HepG2 (cell line): ENCODE measurements around the gene AHCY. TPM values are rescaled to one million over a fixed set of nuclear protein-coding genes. Genes with fewer than 3 reads are reported as not detected.

ENCODE experiments used
- ARID4A ChIP-seq: sonication (generic); formaldehyde crosslinking; IDR thresholded peaks from 2 replicates; pipeline ENCODE4 v1.5.0; 2020; ENCODE audit warnings: mild to moderate bottlenecking, missing genetic modification reagents, borderline replicate concordance
- ATF6 ChIP-seq: sonication (generic); formaldehyde crosslinking; conservative IDR thresholded peaks from 2 replicates; pipeline ENCODE4 v1.4.0; 2020; ENCODE audit warnings: missing genetic modification reagents
- E2F1 ChIP-seq: sonication (generic); formaldehyde crosslinking; IDR thresholded peaks from 2 replicates; pipeline ENCODE4 v1.5.0; 2020; ENCODE audit warnings: missing genetic modification reagents
- FIP1L1 ChIP-seq: fragments of 200-400 bp; formaldehyde crosslinking; IDR thresholded peaks from 2 replicates; pipeline ENCODE4 v1.6.1; 2018; ENCODE audit warnings: low read depth, mild to moderate bottlenecking, low read length, moderate library complexity, borderline replicate concordance; ENCODE audit not compliant: insufficient read depth
- FOXP1 ChIP-seq, 2 experiments: fragments of 450-650 bp in 1 of 2; IDR thresholded peaks; 2 replicates each; pipeline ENCODE4 v1.6.1; 2017 to 2018; ENCODE audit warnings: antibody characterized with exemption in 1 of 2
- NR3C1 ChIP-seq: sonication (generic); formaldehyde crosslinking; IDR thresholded peaks from 2 replicates; pipeline ENCODE4 v1.4.0; 2020; ENCODE audit warnings: missing genetic modification reagents
- POGK ChIP-seq: sonication (generic); formaldehyde crosslinking; conservative IDR thresholded peaks from 2 replicates; pipeline ENCODE4 v1.8.0; 2022; ENCODE audit warnings: mild to moderate bottlenecking, moderate library complexity, missing genetic modification reagents
- SAP130 ChIP-seq: IDR thresholded peaks from 2 replicates; pipeline ENCODE4 v1.6.1; 2016; ENCODE audit warnings: low read depth
- SNAI1 ChIP-seq: sonication (generic); formaldehyde crosslinking; IDR thresholded peaks from 2 replicates; pipeline ENCODE4 v1.5.0; 2020; ENCODE audit warnings: mild to moderate bottlenecking, missing genetic modification reagents, borderline replicate concordance
- SP1 ChIP-seq, 2 experiments: fragments of 450-650 bp in 1 of 2; sonication (generic) in 1 of 2; formaldehyde crosslinking in 1 of 2; IDR thresholded peaks; 2 replicates each; pipeline versions ENCODE4 v1.4.0 to v1.6.1; 2016 to 2020; ENCODE audit warnings: missing genetic modification reagents in 1 of 2
- WIZ ChIP-seq: sonication (generic); formaldehyde crosslinking; IDR thresholded peaks from 2 replicates; pipeline ENCODE4 v1.5.1; 2020; ENCODE audit warnings: mild to moderate bottlenecking, missing genetic modification reagents
- ZBTB44 ChIP-seq: sonication (generic); formaldehyde crosslinking; IDR thresholded peaks from 2 replicates; pipeline ENCODE4 v1.4.0; 2020; ENCODE audit warnings: missing genetic modification reagents
- ZNF468 ChIP-seq: sonication (generic); formaldehyde crosslinking; IDR thresholded peaks from 2 replicates; pipeline ENCODE4 v1.8.0; 2022; ENCODE audit warnings: mild to moderate bottlenecking, moderate library complexity, missing genetic modification reagents
- ZNF550 ChIP-seq: sonication (generic); formaldehyde crosslinking; IDR thresholded peaks from 2 replicates; pipeline ENCODE4 v1.4.0; 2020; ENCODE audit warnings: mild to moderate bottlenecking, missing genetic modification reagents, borderline replicate concordance
- ZNF577 ChIP-seq: sonication (generic); formaldehyde crosslinking; IDR thresholded peaks from 2 replicates; pipeline ENCODE4 v1.4.0; 2020; ENCODE audit warnings: mild to moderate bottlenecking, low read depth, missing genetic modification reagents, borderline replicate concordance
- ZNF709 ChIP-seq: sonication (generic); formaldehyde crosslinking; IDR thresholded peaks from 2 replicates; pipeline ENCODE4 v1.5.0; 2020; ENCODE audit warnings: mild to moderate bottlenecking, missing genetic modification reagents
- ZNF788 ChIP-seq: sonication (generic); formaldehyde crosslinking; IDR thresholded peaks from 2 replicates; pipeline ENCODE4 v1.5.0; 2020; ENCODE audit warnings: mild to moderate bottlenecking, missing genetic modification reagents, borderline replicate concordance
- polyA plus RNA-seq, 8 experiments: library from polyadenylated mRNA; depleted of rRNA in 3 of 8; stranded (reverse) in 7 of 8; unstranded in 1 of 8; fragments of >200 nt; fragmentation: Illumina TruSeq in 4 of 8; extraction: Trizol in 4 of 8; gene quantifications; 2 replicates each; pipeline versions ENCODE4 v1.2.1 to v1.2.3, GENCODE V29; 2011 to 2016; ENCODE audit warnings: low read depth in 4 of 8, missing spikeins in 1 of 8, mixed read lengths in 1 of 8; ENCODE audit not compliant: insufficient read depth in 1 of 8
- total RNA-seq, 5 experiments: library from RNA; depleted of rRNA; stranded (reverse); fragments of >200 nt; fragmentation: Illumina TruSeq; extraction: Trizol; gene quantifications; 2 replicates each; pipeline ENCODE4 v1.2.3, GENCODE V29; 2016; ENCODE audit warnings: low read depth in 1 of 5

AHCY gene
- total and polyA plus RNA-seq, 2 of the 13 experiments (the other 11 are each of a cell fraction or from before 2014, with no cell fraction given) = 407 to 419 TPM

GRCh38 chr20:34312544-34313217, 9.5 kb upstream of the AHCY start (continued):
- no peak; the same call in 1 of the 2 replicates for TF ChIP-seq ATF6 (CRISPR knock-in tag)
- TF ChIP-seq FOXP1 (IDR thresholded peaks at IDR 0.05) = no peak
- peak; percentile 37; the same call in 1 of the 2 replicates for TF ChIP-seq FOXP1 (CRISPR knock-in tag; IDR thresholded peaks at IDR 0.05)
- TF ChIP-seq WIZ (CRISPR knock-in tag) = no peak; the same call in 1 of the 2 replicates
- 0 out of 2 replicates have a peak, but pooled peaks have one; percentile 62 for TF ChIP-seq ZNF709 (CRISPR knock-in tag)
- peak; percentile 63; the same call in 1 of the 2 replicates for TF ChIP-seq ARID4A
- TF ChIP-seq ZNF468 (CRISPR knock-in tag) = no peak
- TF ChIP-seq ZNF550 (CRISPR knock-in tag) = no peak
- TF ChIP-seq SP1 (IDR thresholded peaks at IDR 0.05) = no peak
- peak; percentile 67; the same call in 1 of the 2 replicates for TF ChIP-seq SP1 (CRISPR knock-in tag; IDR thresholded peaks at IDR 0.05)
- peak; percentile 89 for TF ChIP-seq SAP130
- TF ChIP-seq ZNF577 (CRISPR knock-in tag) = 0 out of 2 replicates have a peak, but pooled peaks have one; percentile 45
- TF ChIP-seq E2F1 (CRISPR knock-in tag) = no peak
- TF ChIP-seq ZBTB44 (CRISPR knock-in tag) = no peak
- TF ChIP-seq NR3C1 (CRISPR knock-in tag) = no peak
- 0 out of 2 replicates have a peak, but pooled peaks have one; percentile 58 for TF ChIP-seq FIP1L1
- peak; percentile 86 for TF ChIP-seq POGK (CRISPR knock-in tag)
- no peak for TF ChIP-seq SNAI1 (CRISPR knock-in tag)
- TF ChIP-seq ZNF788 = peak; percentile 95
